ENCODE results near the gene FRYL. TPM values are rescaled to one million over a fixed set of nuclear protein-coding genes. Genes with fewer than 3 reads are reported as not detected.
"Not testable (repeated sequence)": the region's sequence is repeated elsewhere in the genome, so short reads cannot be mapped to it uniquely, and the experiment has no call there.

Gene FRYL
- total RNA-seq (2022) (45.8 and 52.5 TPM in 2 replicates), Bru-seq, nascent RNA (percentile 84 among the genes with signal in this experiment), BruChase-seq, experiment 1, labeled RNA remaining after a 6-hour chase (percentile 71 among the genes with signal in this experiment), BruChase-seq, experiment 2, labeled RNA remaining after a 2-hour chase (percentile 75 among the genes with signal in this experiment)
- long read RNA-seq, partial matches to known transcripts, result 1 of 2 reads
- long read RNA-seq, other reads (novel, unspliced or antisense), result 1 of 2 reads

DNA sequence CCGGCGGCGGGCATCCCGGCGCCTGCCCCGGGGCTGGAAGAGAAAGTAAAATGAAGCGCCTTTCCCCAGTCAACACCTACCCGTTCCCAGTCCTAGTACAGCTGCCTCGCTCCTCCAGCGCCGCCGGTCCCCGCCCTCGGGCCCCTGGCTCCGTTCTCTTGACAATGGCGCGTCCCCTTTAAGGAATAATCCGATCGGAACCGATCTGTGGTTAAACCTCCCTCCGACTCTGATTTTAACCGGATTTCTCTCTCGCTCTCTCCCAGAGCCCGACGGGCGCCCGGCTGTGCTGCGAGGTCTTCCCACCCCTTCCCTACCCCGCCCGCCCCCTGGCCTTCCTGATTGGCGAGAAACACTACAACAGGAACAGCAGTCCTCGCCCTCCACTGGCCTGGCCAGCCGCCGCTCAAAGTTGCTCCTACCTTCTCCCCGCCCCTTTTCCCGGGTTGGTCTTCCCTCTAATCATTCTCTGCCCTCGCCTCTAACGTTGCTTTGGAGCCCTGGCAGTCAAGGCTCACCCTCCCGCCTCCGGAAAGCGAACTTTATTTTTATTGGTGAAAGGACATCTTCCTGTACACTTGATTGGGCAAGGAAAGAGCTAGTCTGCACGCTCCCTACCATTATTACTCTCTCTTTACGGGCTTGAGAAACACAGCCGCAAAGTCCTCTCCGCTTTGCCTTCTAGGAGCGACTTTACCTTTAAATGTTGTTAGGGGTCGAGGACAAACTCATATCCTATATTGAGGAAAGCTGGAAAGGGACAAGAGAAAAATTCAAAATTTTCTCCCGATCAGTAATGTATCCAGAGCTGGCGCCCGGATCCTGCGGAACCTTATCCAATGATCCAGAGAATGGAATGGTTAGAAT lies at the start of gene FRYL:
Gene FRYL (minus strand): TSS at position 282 of the 867 bp plus-strand sequence. CDS start 145,869 bp downstream, outside the sequence.
- DNase-seq, result peak; percentile 96
- CTCF ChIA-PET, result interaction anchor here (0.8 to 1.9 kb wide), 3 partner anchors 80 to 202 kb away, joined by 3 to 8 read pairs (median 6); no protein-coding TSS in a partner anchor
- Mint-ChIP-seq H3K4me1 (ENCODE audit: low read depth, unreplicated experiment) (peaks cover 8% of the 10 kb centered on the region), H3K9me3 (ENCODE audit: low read depth, unreplicated experiment) (no peaks in the 10 kb centered on the region), H3K36me3 (ENCODE audit: insufficient read depth, unreplicated experiment) (peaks cover 42% of the 10 kb centered on the region), H3K27me3 (ENCODE audit: unreplicated experiment) (no peaks in the 10 kb centered on the region), H3K4me3 (ENCODE audit: low read depth, unreplicated experiment) (peak within 1 kb of the TSS; percentile 93), H3K27ac (ENCODE audit: unreplicated experiment) (peak within 1 kb of the TSS; percentile 87)
- no TSS peak for BruUV-seq (replicated peaks)
- TF ChIP-seq, protein P1, sequence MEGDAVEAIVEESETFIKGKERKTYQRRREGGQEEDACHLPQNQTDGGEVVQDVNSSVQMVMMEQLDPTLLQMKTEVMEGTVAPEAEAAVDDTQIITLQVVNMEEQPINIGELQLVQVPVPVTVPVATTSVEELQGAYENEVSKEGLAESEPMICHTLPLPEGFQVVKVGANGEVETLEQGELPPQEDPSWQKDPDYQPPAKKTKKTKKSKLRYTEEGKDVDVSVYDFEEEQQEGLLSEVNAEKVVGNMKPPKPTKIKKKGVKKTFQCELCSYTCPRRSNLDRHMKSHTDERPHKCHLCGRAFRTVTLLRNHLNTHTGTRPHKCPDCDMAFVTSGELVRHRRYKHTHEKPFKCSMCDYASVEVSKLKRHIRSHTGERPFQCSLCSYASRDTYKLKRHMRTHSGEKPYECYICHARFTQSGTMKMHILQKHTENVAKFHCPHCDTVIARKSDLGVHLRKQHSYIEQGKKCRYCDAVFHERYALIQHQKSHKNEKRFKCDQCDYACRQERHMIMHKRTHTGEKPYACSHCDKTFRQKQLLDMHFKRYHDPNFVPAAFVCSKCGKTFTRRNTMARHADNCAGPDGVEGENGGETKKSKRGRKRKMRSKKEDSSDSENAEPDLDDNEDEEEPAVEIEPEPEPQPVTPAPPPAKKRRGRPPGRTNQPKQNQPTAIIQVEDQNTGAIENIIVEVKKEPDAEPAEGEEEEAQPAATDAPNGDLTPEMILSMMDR (IDR thresholded peaks at IDR 0.05; ENCODE audit: unreplicated experiment), result no peak
- intact Hi-C loops (cut with micrococcal nuclease; ENCODE audit: unreplicated experiment), result loop anchor here (2.0 to 5.0 kb wide), 5 partner anchors 98 to 203 kb away; partner anchors contain the start of gene OCIAD2

DNA sequence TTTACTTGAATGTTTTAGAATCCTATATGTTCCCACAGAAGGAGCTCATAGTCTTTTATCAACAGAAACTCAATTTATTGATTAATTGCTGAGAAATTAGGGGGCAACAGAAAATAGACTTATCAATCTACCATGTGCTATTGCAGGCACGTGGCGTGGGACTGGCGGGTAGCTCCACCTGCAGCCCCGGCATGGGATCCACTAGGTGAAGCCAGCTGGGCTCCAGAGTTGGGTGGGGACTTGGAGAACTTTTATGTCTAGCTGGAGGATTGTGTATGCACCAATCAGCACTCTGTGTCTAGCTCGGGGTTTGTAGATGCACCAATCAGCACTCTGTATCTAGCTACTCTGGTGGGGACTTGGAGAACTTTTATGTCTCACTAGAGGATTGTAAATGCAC lies 47.5 kb upstream of the FRYL start:
- no peak for DNase-seq
- Mint-ChIP-seq H3K27me3 (ENCODE audit: unreplicated experiment) (no peaks in the 10 kb centered on the region), H3K27ac (ENCODE audit: unreplicated experiment) (no peak overlapping the region), H3K4me3 (ENCODE audit: low read depth, unreplicated experiment) (no peak overlapping the region), H3K36me3 (ENCODE audit: insufficient read depth, unreplicated experiment) (peaks cover 30% of the 10 kb centered on the region), H3K4me1 (ENCODE audit: low read depth, unreplicated experiment) (no peaks in the 10 kb centered on the region), H3K9me3 (ENCODE audit: low read depth, unreplicated experiment) (no peaks in the 10 kb centered on the region)
- CTCF ChIA-PET, result no interaction called here
- no TSS peak for BruUV-seq (replicated peaks)
- TF ChIP-seq, protein P1 (IDR thresholded peaks at IDR 0.05; ENCODE audit: unreplicated experiment), result no peak
- intact Hi-C loops (cut with micrococcal nuclease; ENCODE audit: unreplicated experiment), result no loop called here

DNA sequence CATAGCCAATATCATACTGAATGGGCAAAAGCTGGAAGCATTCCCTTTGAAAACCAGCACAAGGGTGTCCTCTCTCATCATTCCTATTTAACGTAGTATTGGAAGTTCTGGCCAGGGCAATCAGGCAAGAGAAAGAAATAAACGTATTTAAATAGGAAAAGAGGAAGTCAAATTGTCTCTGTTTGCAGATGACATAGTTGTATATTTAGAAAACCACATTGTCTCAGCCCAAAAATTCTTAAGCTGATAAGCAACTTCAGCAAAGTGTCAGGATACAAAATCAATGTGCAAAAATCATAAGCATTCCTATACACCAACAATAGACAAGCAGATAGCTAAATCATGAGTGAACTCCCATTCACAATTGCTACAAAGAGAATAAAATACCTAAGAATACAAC lies 41.4 kb upstream of the FRYL start:
- H3K36me3 Mint-ChIP-seq (ENCODE audit: insufficient read depth, unreplicated experiment); DNase-seq; H3K9me3 Mint-ChIP-seq (ENCODE audit: low read depth, unreplicated experiment); CTCF ChIA-PET; H3K27ac Mint-ChIP-seq (ENCODE audit: unreplicated experiment); H3K4me1 Mint-ChIP-seq (ENCODE audit: low read depth, unreplicated experiment); H3K27me3 Mint-ChIP-seq (ENCODE audit: unreplicated experiment); H3K4me3 Mint-ChIP-seq (ENCODE audit: low read depth, unreplicated experiment); BruUV-seq (replicated peaks); intact Hi-C loops (cut with micrococcal nuclease; ENCODE audit: unreplicated experiment): not testable (repeated sequence)

DNA sequence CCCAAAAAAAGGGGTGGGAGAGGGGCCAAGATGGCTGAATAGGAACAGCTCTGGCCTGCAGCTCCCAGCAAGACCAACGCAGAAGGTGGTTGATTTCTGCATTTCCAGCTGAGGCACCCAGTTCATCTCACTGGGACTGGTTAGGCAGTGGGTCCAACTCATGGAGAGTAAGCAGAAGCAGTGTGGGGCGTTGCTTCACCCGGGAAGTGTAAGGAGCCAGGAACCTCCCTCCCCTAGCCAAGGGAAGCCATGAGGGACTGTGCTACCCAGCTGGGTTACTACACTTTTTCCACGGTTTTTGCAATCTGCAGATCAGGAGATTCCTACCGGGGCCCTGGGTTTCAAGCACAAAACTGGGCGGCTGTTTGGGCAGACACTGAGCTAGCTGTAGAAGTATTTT lies 36.9 kb upstream of the FRYL start:
- no peaks in the 10 kb centered on the region for H3K9me3 Mint-ChIP-seq (ENCODE audit: low read depth, unreplicated experiment)
- BruUV-seq (replicated peaks), result no TSS peak
- CTCF ChIA-PET, result no interaction called here
- H3K4me3 Mint-ChIP-seq (ENCODE audit: low read depth, unreplicated experiment), result no peak overlapping the region
- TF ChIP-seq, protein P1 (IDR thresholded peaks at IDR 0.05; ENCODE audit: unreplicated experiment), result no peak
- H3K27me3 Mint-ChIP-seq (ENCODE audit: unreplicated experiment), result no peaks in the 10 kb centered on the region
- peaks cover 19% of the 10 kb centered on the region for H3K4me1 Mint-ChIP-seq (ENCODE audit: low read depth, unreplicated experiment)
- intact Hi-C loops (cut with micrococcal nuclease; ENCODE audit: unreplicated experiment), result no loop called here
- no peak overlapping the region for H3K27ac Mint-ChIP-seq (ENCODE audit: unreplicated experiment)
- no peaks in the 10 kb centered on the region for H3K36me3 Mint-ChIP-seq (ENCODE audit: insufficient read depth, unreplicated experiment)
- no peak for DNase-seq

- CTCF ChIA-PET; H3K36me3 Mint-ChIP-seq (ENCODE audit: insufficient read depth, unreplicated experiment); H3K4me3 Mint-ChIP-seq (ENCODE audit: low read depth, unreplicated experiment); H3K9me3 Mint-ChIP-seq (ENCODE audit: low read depth, unreplicated experiment); H3K27me3 Mint-ChIP-seq (ENCODE audit: unreplicated experiment); BruUV-seq (replicated peaks); DNase-seq; intact Hi-C loops (cut with micrococcal nuclease; ENCODE audit: unreplicated experiment); H3K27ac Mint-ChIP-seq (ENCODE audit: unreplicated experiment): not testable (repeated sequence)
- H3K4me1 Mint-ChIP-seq (ENCODE audit: low read depth, unreplicated experiment), result peaks cover 19% of the 10 kb centered on the region
These were observed 36.2 kb upstream of the FRYL start for GRCh38 chr4:48816297-48816696.

Measured in Calu3 (cell line).